NCI-H526 treated with DMSO at 0.1 percent for 48 hours (cell line): Measurements from ENCODE around the gene CIAO2B.
"Not testable (repeated sequence)": the region's sequence is repeated elsewhere in the genome, so short reads cannot be mapped to it uniquely, and the experiment has no call there.

ENCODE experiments used
- DNase-seq: peaks from one replicate; lab custom pipeline; 2025; lab: John Stamatoyannopoulos, UW

Gene CIAO2B

GRCh38 chr16:66934138-66934838 is at the start of gene CIAO2B:
CIAO2B (minus strand) TSS chr16:66934402; CDS start chr16:66934364, 38 bp downstream.
- peak; percentile 21 for DNase-seq

GRCh38 chr16:66983033-66983432 is 48.8 kb upstream of the CIAO2B start:
- no peak for DNase-seq

GRCh38 chr16:66979011-66979717 is 45.0 kb upstream of the CIAO2B start:
- no peak for DNase-seq

GRCh38 chr16:66977341-66978113 is 43.3 kb upstream of the CIAO2B start:
- peak; percentile 18 for DNase-seq

GRCh38 chr16:66976746-66977145 is 42.5 kb upstream of the CIAO2B start:
- peak; percentile 38 for DNase-seq

GRCh38 chr16:66975302-66975893 is 41.2 kb upstream of the CIAO2B start:
- DNase-seq: no peak

- not testable (repeated sequence) for DNase-seq
These were observed 40.7 kb upstream of the CIAO2B start for GRCh38 chr16:66974932-66975246.

GRCh38 chr16:66974156-66974931 is 40.1 kb upstream of the CIAO2B start:
- not testable (repeated sequence) for DNase-seq

GRCh38 chr16:66973716-66974115 is 39.5 kb upstream of the CIAO2B start:
- DNase-seq: no peak

GRCh38 chr16:66972983-66973382 is 38.8 kb upstream of the CIAO2B start:
- no peak for DNase-seq

- DNase-seq: no peak
These were observed 36.8 kb upstream of the CIAO2B start for GRCh38 chr16:66970775-66971720.

- no peak for DNase-seq
These were observed 34.6 kb upstream of the CIAO2B start for GRCh38 chr16:66968847-66969246.

- DNase-seq: no peak
These were observed 29.8 kb upstream of the CIAO2B start for GRCh38 chr16:66964049-66964448.

GRCh38 chr16:66961914-66962313 is 27.7 kb upstream of the CIAO2B start:
- no peak for DNase-seq

- DNase-seq: peak; percentile 51
These were observed 27.0 kb upstream of the CIAO2B start, which contains the start of gene CES3 for GRCh38 chr16:66961065-66961744. CES3 (plus strand) TSS chr16:66961266; CDS start chr16:66961308, 42 bp downstream.

GRCh38 chr16:66960270-66960669 is 26.1 kb upstream of the CIAO2B start:
- no peak for DNase-seq

- no peak for DNase-seq
These were observed 25.5 kb upstream of the CIAO2B start for GRCh38 chr16:66959704-66960161.

- DNase-seq: no peak
These were observed 24.9 kb upstream of the CIAO2B start for GRCh38 chr16:66958857-66959703.

GRCh38 chr16:66956154-66956457 is 21.9 kb upstream of the CIAO2B start:
- not testable (repeated sequence) for DNase-seq
